ACC112 (cell line): ENCODE data around the gene SETX.

Experiments used
- H2AFZ ChIP-seq: fragments of 200-600 bp; sonication (generic); one replicate; pipeline ENCODE4 v1.6.0; 2017; ENCODE audit warnings: antibody characterized with exemption, low read length; ENCODE audit not compliant: unreplicated experiment
- H3K27ac ChIP-seq: fragments of 200-600 bp; sonication (generic); 2 replicates; pipeline ENCODE4 v1.5.1; 2014; ENCODE audit warnings: low read depth, mild to moderate bottlenecking, antibody characterized with exemption, low read length, moderate library complexity
- H3K27me3 ChIP-seq: fragments of 200-600 bp; sonication (generic); 2 replicates; pipeline ENCODE4 v1.6.1; 2014; ENCODE audit warnings: mild to moderate bottlenecking, antibody characterized with exemption, low read length, moderate library complexity, mixed read lengths; ENCODE audit not compliant: insufficient read depth
- H3K36me3 ChIP-seq: fragments of 200-600 bp; sonication (generic); 2 replicates; pipeline ENCODE4 v1.6.1; 2016; ENCODE audit warnings: mild to moderate bottlenecking, antibody characterized with exemption, low read length, moderate library complexity, mixed read lengths; ENCODE audit not compliant: insufficient read depth
- H3K4me1 ChIP-seq: fragments of 200-600 bp; sonication (generic); one replicate; pipeline ENCODE4 v1.6.1; 2016; ENCODE audit warnings: low read length, mixed read lengths; ENCODE audit not compliant: insufficient read depth, unreplicated experiment, control insufficient read depth
- H3K4me3 ChIP-seq: fragments of 200-600 bp; sonication (generic); 2 replicates; pipeline ENCODE4 v1.5.1; 2014; ENCODE audit warnings: mild to moderate bottlenecking, low read depth, low read length
- H3K79me2 ChIP-seq: fragments of 200-600 bp; sonication (generic); one replicate; pipeline ENCODE4 v1.6.0; 2016; ENCODE audit warnings: low read length; ENCODE audit not compliant: control insufficient read depth, unreplicated experiment, insufficient read depth

Gene SETX

GRCh38 chr9:132356324-132356924, 1.6 kb upstream of the SETX start:
- peaks cover 33% of the 10 kb centered on the region for H3K79me2 ChIP-seq
- peaks cover 24% of the 10 kb centered on the region for H3K4me1 ChIP-seq
- H3K27ac ChIP-seq: no peak overlapping the region
- H3K4me3 ChIP-seq: no peak overlapping the region
- H2AFZ ChIP-seq: no peak overlapping the region
- H3K27me3 ChIP-seq: no peaks in the 10 kb centered on the region
- peaks cover 15% of the 10 kb centered on the region for H3K36me3 ChIP-seq

- Histone ChIP-seq H3K27ac (peak overlapping the region; percentile 3; the same call in 1 of the 2 replicates), H3K4me3 (peak overlapping the region; percentile 68), H3K4me1 (peaks cover 28% of the 10 kb centered on the region), H3K36me3 (peaks cover 40% of the 10 kb centered on the region), H2AFZ (no peak overlapping the region), H3K79me2 (peaks cover 56% of the 10 kb centered on the region), H3K27me3 (no peaks in the 10 kb centered on the region)
Measured at GRCh38 chr9:132351404-132352045, 3.3 kb downstream of the SETX start.

- Histone ChIP-seq H3K27me3 (no peaks in the 10 kb centered on the region), H3K4me1 (peaks cover 28% of the 10 kb centered on the region), H3K79me2 (peaks cover 56% of the 10 kb centered on the region), H3K27ac (peak overlapping the region; percentile 3; the same call in 1 of the 2 replicates), H3K36me3 (peaks cover 46% of the 10 kb centered on the region), H3K4me3 (peak overlapping the region; percentile 68), H2AFZ (no peak overlapping the region)
Measured at GRCh38 chr9:132350861-132351315, 3.9 kb downstream of the SETX start.

GRCh38 chr9:132348676-132349075, 6.1 kb downstream of the SETX start:
- Histone ChIP-seq H3K79me2 (peaks cover 48% of the 10 kb centered on the region), H3K27ac (no peak overlapping the region), H3K4me1 (peaks cover 27% of the 10 kb centered on the region), H3K36me3 (peaks cover 57% of the 10 kb centered on the region), H2AFZ (no peak overlapping the region), H3K4me3 (no peak overlapping the region), H3K27me3 (no peaks in the 10 kb centered on the region)

GRCh38 chr9:132346177-132346576, 8.6 kb downstream of the SETX start:
- Histone ChIP-seq H2AFZ (no peak overlapping the region), H3K4me1 (peaks cover 2% of the 10 kb centered on the region), H3K27ac (no peak overlapping the region), H3K79me2 (peaks cover 25% of the 10 kb centered on the region), H3K27me3 (no peaks in the 10 kb centered on the region), H3K36me3 (peaks cover 61% of the 10 kb centered on the region), H3K4me3 (no peak overlapping the region)

DNA sequence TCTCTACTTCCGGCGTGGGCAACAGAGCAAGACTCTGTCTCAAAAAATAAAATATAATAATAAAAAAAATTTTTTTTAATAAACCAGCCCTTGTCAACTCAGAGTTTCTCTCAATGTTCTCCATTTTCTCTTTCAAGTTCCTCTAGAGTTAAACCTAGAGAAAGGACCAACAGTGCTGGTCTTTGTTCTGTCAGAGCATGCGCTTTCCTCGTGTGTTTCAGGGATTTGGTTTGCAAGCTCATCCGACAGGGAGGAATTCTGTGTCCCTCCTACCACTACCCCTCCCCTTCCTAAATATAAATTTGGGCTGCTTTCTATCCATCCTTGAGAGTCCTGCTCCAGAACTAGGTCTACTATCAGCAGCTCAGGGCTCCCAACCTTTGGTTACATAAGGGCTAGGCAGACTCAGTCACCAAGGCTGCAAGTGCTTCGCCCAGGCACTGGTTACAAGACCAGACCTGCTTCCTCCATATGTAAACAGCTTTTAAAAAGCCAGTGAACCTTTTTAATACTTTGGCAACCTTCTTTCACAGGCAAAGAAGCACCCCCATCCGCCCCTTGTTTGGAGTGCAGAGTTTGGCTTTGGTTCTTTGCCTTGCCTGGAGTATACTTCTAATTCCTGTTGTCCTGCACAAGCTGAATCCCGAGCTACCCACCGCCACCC, 13.5 kb downstream of the SETX start:
- no peaks in the 10 kb centered on the region for H3K27me3 ChIP-seq
- H3K36me3 ChIP-seq: peaks cover 60% of the 10 kb centered on the region
- H3K4me1 ChIP-seq: no peaks in the 10 kb centered on the region
- H2AFZ ChIP-seq: no peak overlapping the region
- H3K4me3 ChIP-seq: no peak overlapping the region
- H3K27ac ChIP-seq: no peak overlapping the region
- H3K79me2 ChIP-seq: peaks cover 8% of the 10 kb centered on the region

GRCh38 chr9:132334364-132334763, 20.4 kb downstream of the SETX start:
- Histone ChIP-seq H2AFZ (no peak overlapping the region), H3K27me3 (no peaks in the 10 kb centered on the region), H3K27ac (no peak overlapping the region), H3K36me3 (peaks cover 63% of the 10 kb centered on the region), H3K4me3 (no peak overlapping the region), H3K4me1 (no peaks in the 10 kb centered on the region), H3K79me2 (peaks cover 6% of the 10 kb centered on the region)

GRCh38 chr9:132333556-132333955, 21.2 kb downstream of the SETX start:
- Histone ChIP-seq H3K4me1 (no peaks in the 10 kb centered on the region), H2AFZ (no peak overlapping the region), H3K36me3 (peaks cover 65% of the 10 kb centered on the region), H3K27me3 (no peaks in the 10 kb centered on the region), H3K27ac (no peak overlapping the region), H3K79me2 (peaks cover 6% of the 10 kb centered on the region), H3K4me3 (no peak overlapping the region)

DNA sequence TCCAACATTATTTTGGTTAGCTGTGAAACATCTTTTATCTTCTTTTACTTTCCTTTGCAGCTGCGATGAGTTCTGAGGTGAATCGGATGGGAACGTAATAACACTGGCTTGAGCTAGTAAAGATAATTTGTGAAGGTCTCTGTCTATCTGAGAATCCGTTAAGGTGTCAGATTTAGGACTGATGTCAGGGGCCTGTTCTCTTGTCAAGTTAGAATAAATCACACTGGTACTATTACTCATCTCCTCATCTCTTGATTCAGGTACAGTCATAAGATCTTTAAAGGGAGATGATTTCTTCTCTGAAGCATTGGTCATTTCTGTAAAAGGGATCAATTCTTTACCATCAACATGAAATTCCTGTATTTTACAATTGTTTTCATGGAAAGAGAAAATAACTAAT, 26.2 kb downstream of the SETX start:
- no peaks in the 10 kb centered on the region for H3K4me1 ChIP-seq
- no peak overlapping the region for H2AFZ ChIP-seq
- H3K4me3 ChIP-seq: no peak overlapping the region
- no peaks in the 10 kb centered on the region for H3K27me3 ChIP-seq
- peaks cover 76% of the 10 kb centered on the region for H3K36me3 ChIP-seq
- peaks cover 20% of the 10 kb centered on the region for H3K79me2 ChIP-seq
- H3K27ac ChIP-seq: no peak overlapping the region

GRCh38 chr9:132327537-132327936, 27.2 kb downstream of the SETX start:
- Histone ChIP-seq H3K4me3 (no peak overlapping the region), H2AFZ (no peak overlapping the region), H3K36me3 (peaks cover 78% of the 10 kb centered on the region), H3K4me1 (no peaks in the 10 kb centered on the region), H3K27ac (no peak overlapping the region), H3K27me3 (no peaks in the 10 kb centered on the region), H3K79me2 (peaks cover 23% of the 10 kb centered on the region)

DNA sequence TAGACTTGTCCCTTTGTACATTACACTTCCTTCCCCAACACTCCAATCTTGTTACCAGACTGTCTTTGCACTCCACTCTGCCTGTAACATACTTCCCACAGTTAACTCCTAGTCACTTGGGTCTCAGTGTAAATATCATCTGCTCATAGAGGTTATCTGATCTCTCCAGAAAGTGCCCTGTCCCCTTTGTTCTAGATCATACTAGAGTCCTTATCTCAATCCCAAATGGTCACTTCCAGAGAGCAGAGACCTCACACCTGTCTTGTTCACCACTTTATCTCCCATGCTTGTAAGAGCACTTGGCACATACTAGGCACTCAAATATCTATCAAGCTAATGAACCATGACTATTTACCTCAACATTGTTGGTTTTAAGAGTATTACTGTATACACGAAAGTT, 30.4 kb downstream of the SETX start:
- Histone ChIP-seq H3K4me1 (peaks cover 7% of the 10 kb centered on the region), H3K27ac (no peak overlapping the region), H3K27me3 (no peaks in the 10 kb centered on the region), H2AFZ (no peak overlapping the region), H3K4me3 (no peak overlapping the region), H3K79me2 (peaks cover 31% of the 10 kb centered on the region), H3K36me3 (peaks cover 52% of the 10 kb centered on the region)
